Smooth muscle cell (in vitro differentiated cells): ENCODE data around the gene GGNBP2. TPM values are rescaled to one million over a fixed set of nuclear protein-coding genes. Genes with fewer than 3 reads are reported as not detected.
A peak's percentile ranks its signal among the peaks of the same experiment; 100 is the strongest.

Source experiments
- DNase-seq: peaks from one replicate; lab custom pipeline; 2025; ENCODE audit not compliant: unreplicated experiment; lab: John Stamatoyannopoulos, UW
- H2AFZ ChIP-seq: fragments of 200-600 bp; sonication (generic); 2 replicates; pipeline ENCODE4 v1.6.0; 2016; ENCODE audit warnings: antibody characterized with exemption, low read depth, mild to moderate bottlenecking
- H3F3A ChIP-seq: fragments of 200-600 bp; sonication (generic); 2 replicates; pipeline ENCODE4 v1.6.0; 2017; ENCODE audit warnings: antibody characterized with exemption, low read depth
- H3K27ac ChIP-seq: fragments of 200-600 bp; sonication (generic); 2 replicates; pipeline ENCODE4 v1.5.1; 2016; ENCODE audit warnings: low read depth, mild to moderate bottlenecking
- H3K27me3 ChIP-seq: fragments of 200-600 bp; sonication (generic); 2 replicates; pipeline ENCODE4 v1.6.1; 2016; ENCODE audit warnings: low read depth, mild to moderate bottlenecking
- H3K36me3 ChIP-seq: fragments of 200-600 bp; sonication (generic); 2 replicates; pipeline ENCODE4 v1.5.1; 2016; ENCODE audit warnings: low read depth
- H3K4me1 ChIP-seq: fragments of 200-600 bp; sonication (generic); 2 replicates; pipeline ENCODE4 v1.5.1; 2016; ENCODE audit warnings: low read depth
- H3K4me2 ChIP-seq: fragments of 200-600 bp; sonication (generic); 2 replicates; pipeline ENCODE4 v1.6.0; 2016; ENCODE audit warnings: mild to moderate bottlenecking
- H3K4me3 ChIP-seq: fragments of 200-600 bp; sonication (generic); 2 replicates; pipeline ENCODE4 v1.5.1; 2016; ENCODE audit warnings: mild to moderate bottlenecking
- H3K79me2 ChIP-seq: fragments of 200-600 bp; sonication (generic); 2 replicates; pipeline ENCODE4 v1.6.0; 2016; ENCODE audit warnings: low read depth, mild to moderate bottlenecking
- H3K9ac ChIP-seq: fragments of 200-600 bp; sonication (generic); 2 replicates; pipeline ENCODE4 v1.6.0; 2016; ENCODE audit warnings: low read depth
- H3K9me3 ChIP-seq: fragments of 200-600 bp; sonication (generic); replicated peaks from 2 replicates; pipeline ENCODE4 v1.5.1; 2016; ENCODE audit warnings: low read depth
- H4K20me1 ChIP-seq: fragments of 200-600 bp; sonication (generic); 2 replicates; pipeline ENCODE4 v1.6.0; 2016; ENCODE audit warnings: low read depth
- CTCF ChIP-seq: fragments of 200-600 bp; sonication (generic); IDR thresholded peaks from 2 replicates; pipeline ENCODE4 v1.5.1; 2017; ENCODE audit warnings: borderline replicate concordance, mild to moderate bottlenecking, antibody characterized with exemption; ENCODE audit not compliant: insufficient read depth, poor library complexity, severe bottlenecking
- WGBS: methylation state at CpG from one replicate; pipeline ENCODE4 v1.1.7; 2016; ENCODE audit warnings: low lambda C conversion rate; 5-methylcytosine and 5-hydroxymethylcytosine counted together
- polyA plus RNA-seq: library from polyadenylated mRNA; unstranded; fragments of >200 nt; fragmentation: Nextera tagmentation; extraction: Ambion mirVana; gene quantifications from 2 replicates; pipeline ENCODE4 v1.2.1, GENCODE V29; 2016
- total RNA-seq: library from RNA; depleted of rRNA; stranded (reverse); fragments of >200 nt; gene quantifications from 2 replicates; pipeline ENCODE4 v1.2.3, GENCODE V29; 2014

GGNBP2 gene
- total and polyA plus RNA-seq, 2 experiments from 2014 or later = 54.4 to 56.6 TPM

DNA sequence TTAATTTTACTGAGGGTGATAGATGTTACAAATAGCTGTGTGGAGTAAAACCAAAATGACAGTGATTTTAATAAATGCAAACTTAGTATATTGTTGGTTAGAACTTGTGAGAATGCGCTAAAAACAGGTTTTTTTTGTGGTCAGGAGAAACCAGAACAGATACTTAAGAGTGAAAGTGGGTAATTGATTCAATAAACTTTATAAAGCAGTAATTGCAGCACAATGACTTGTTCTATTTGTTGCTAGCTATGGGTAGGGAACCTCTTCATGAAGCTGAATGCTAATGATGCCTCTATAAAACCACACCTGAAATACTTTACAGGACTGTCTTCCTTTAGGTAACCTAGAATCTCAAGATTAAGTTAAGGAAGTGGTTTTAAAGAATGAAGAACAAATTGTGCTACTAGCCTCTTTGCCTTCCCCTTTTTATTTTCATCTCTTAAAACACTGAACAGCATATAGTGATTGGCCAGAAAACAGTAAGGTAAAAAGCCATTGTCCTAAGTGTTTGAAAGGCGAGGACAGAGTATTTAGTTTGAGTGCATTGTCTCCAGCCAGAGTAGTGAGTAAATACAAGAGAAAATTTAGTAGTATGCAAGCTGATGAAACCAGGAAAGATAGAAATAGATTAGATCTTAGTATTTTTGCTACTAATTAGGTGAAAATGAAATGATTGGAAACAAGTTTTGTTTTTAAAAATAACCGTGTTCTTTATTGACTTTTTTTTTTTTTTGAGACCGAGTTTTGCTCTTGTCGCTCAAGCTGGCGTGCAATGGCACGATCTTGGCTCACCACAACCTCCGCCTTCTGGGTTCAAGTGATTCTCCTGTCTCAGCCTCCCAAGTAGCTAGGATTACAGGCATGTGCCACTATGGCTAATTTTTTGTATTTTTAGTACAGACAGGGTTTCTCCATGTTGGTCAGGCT, 6.0 kb downstream of the GGNBP2 start:
- Histone ChIP-seq H3K9me3 (no peaks in the 10 kb centered on the region), H3K4me2 (no peak overlapping the region), H3K4me3 (no peak overlapping the region), H3K27me3 (no peaks in the 10 kb centered on the region), H3K4me1 (peaks cover 22% of the 10 kb centered on the region), H2AFZ (no peak overlapping the region), H3K36me3 (no peaks in the 10 kb centered on the region), H3K27ac (peak overlapping the region; percentile 1), H3F3A (peaks cover 17% of the 10 kb centered on the region), H3K9ac (no peak overlapping the region), H4K20me1 (peaks cover 98% of the 10 kb centered on the region), H3K79me2 (peaks cover 100% of the 10 kb centered on the region)
- 95% methylated on average over 8 of the region's 8 CpGs for WGBS
- no peak for DNase-seq
- no peak for TF ChIP-seq CTCF

DNA sequence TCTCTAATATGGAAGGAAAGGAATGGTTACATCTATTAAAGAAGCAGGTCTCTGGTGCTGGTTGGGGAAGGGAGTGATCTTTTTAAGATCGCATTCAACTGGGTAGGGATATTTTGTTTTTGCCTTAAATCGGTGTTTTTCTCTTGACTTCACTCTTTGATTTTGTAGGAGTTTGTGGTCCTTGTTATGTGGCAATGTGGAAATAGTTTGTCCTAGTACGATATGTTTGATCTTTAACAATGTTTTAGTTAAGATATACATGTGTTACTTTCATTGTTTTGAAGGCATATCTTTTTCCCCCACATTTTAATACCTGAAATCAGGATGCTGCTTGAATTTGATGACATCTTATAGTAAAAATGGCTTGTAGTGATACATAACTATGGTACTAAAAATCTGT, 8.7 kb downstream of the GGNBP2 start:
- Histone ChIP-seq H4K20me1 (peaks cover 95% of the 10 kb centered on the region), H2AFZ (no peak overlapping the region), H3K4me1 (no peaks in the 10 kb centered on the region), H3K9me3 (no peaks in the 10 kb centered on the region), H3K36me3 (peaks cover 10% of the 10 kb centered on the region), H3K27me3 (no peaks in the 10 kb centered on the region), H3K9ac (peak overlapping the region; percentile 13), H3F3A (peaks cover 4% of the 10 kb centered on the region), H3K79me2 (peaks cover 94% of the 10 kb centered on the region), H3K4me3 (no peak overlapping the region), H3K4me2 (no peak overlapping the region), H3K27ac (peak overlapping the region; percentile 42)
- no peak for TF ChIP-seq CTCF
- no peak for DNase-seq
- 94% methylated on average over 3 of the region's 3 CpGs for WGBS

DNA sequence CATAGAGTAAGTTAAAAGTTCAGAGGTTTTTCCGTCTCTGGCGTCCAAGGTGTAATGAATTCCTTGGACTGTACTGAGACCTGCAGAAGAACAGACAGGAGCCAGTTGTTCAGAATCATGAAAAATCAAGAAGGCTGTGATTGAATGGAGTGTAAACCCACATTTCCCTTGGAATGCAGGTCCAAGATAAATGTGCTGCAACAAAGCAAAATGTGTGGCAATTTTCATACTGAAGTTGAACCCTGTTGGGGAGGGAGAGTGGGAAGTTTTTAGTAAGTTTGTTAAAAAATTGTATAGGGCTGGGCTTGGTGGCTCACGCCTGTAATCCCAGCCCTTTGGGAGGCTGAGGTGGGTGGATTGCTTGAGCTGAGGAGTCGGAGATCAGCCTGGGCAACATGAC, 21.4 kb downstream of the GGNBP2 start:
- Histone ChIP-seq H3K36me3 (peaks cover 17% of the 10 kb centered on the region), H2AFZ (no peak overlapping the region), H4K20me1 (peaks cover 86% of the 10 kb centered on the region), H3K4me1 (no peaks in the 10 kb centered on the region), H3K9ac (no peak overlapping the region), H3K79me2 (peaks cover 83% of the 10 kb centered on the region), H3K27ac (no peak overlapping the region), H3K4me3 (no peak overlapping the region), H3K4me2 (no peak overlapping the region), H3K9me3 (no peaks in the 10 kb centered on the region), H3F3A (no peaks in the 10 kb centered on the region), H3K27me3 (no peaks in the 10 kb centered on the region)
- TF ChIP-seq CTCF = no peak
- DNase-seq = no peak
- 97% methylated on average over 4 of the region's 4 CpGs for WGBS
